HFF-Myc (cell line): ENCODE results near the gene SKIC3.

Source experiments
- DNase-seq: peaks from one replicate; pipeline ENCODE4 v3.0.0-alpha.2; 2011; ENCODE audit warnings: low read depth; ENCODE audit errors: extremely low read depth
- H3K4me3 ChIP-seq: replicated peaks from 2 replicates; pipeline ENCODE4 v1.5.1; 2011; ENCODE audit warnings: low read depth, mild to moderate bottlenecking, control low read depth, low read length
- CTCF ChIP-seq: IDR thresholded peaks from 2 replicates; pipeline ENCODE4 v1.5.1; 2012; ENCODE audit warnings: mild to moderate bottlenecking, low read depth, low read length, control low read depth; ENCODE audit errors: missing control alignments

SKIC3 gene

GRCh38 chr5:95520206-95520605 lies 34.6 kb downstream of the SKIC3 start:
- no peak for DNase-seq
- H3K4me3 ChIP-seq = no peak overlapping the region
- TF ChIP-seq CTCF = no peak

GRCh38 chr5:95519681-95520080 lies 35.1 kb downstream of the SKIC3 start:
- no peak for TF ChIP-seq CTCF
- no peak overlapping the region for H3K4me3 ChIP-seq
- no peak for DNase-seq

- no peak for TF ChIP-seq CTCF
- no peak for DNase-seq
- no peak overlapping the region for H3K4me3 ChIP-seq
Observed at GRCh38 chr5:95519151-95519550, 35.6 kb downstream of the SKIC3 start.

GRCh38 chr5:95518417-95518816 lies 36.4 kb downstream of the SKIC3 start:
- DNase-seq = no peak
- no peak for TF ChIP-seq CTCF
- H3K4me3 ChIP-seq = no peak overlapping the region

- no peak for TF ChIP-seq CTCF
- no peak for DNase-seq
- no peak overlapping the region for H3K4me3 ChIP-seq
Observed at GRCh38 chr5:95511606-95512005, 43.2 kb downstream of the SKIC3 start.

- H3K4me3 ChIP-seq = no peak overlapping the region
- DNase-seq = no peak
- TF ChIP-seq CTCF = no peak
Observed at GRCh38 chr5:95508550-95508949, 46.2 kb downstream of the SKIC3 start.
